ENCODE results near the gene DDC.
"Not testable (repeated sequence)": the region's sequence is repeated elsewhere in the genome, so short reads cannot be mapped to it uniquely, and the experiment has no call there.

The DDC gene

DNA sequence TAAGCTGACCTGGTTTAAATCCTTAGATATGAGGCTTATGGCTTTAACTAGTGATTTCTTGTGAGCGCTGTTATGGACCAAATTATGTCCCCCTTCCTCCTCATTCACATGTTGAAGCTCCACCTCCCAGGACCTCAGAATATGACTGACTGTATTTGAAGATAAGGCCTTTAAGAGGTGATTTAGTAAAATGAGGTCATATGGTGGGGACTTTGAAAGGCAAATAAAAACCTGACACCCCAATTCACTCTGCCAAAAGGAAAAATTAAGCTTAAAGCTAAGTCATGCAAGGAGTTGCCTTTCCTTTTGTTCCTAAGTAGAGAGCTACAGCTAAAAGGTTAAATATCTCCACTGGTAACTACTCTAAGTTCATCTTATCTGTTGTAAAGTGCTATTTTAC is 78.7 kb downstream of the DDC start:
- no peak for DNase-seq (ENCODE audit: low read depth)

DNA sequence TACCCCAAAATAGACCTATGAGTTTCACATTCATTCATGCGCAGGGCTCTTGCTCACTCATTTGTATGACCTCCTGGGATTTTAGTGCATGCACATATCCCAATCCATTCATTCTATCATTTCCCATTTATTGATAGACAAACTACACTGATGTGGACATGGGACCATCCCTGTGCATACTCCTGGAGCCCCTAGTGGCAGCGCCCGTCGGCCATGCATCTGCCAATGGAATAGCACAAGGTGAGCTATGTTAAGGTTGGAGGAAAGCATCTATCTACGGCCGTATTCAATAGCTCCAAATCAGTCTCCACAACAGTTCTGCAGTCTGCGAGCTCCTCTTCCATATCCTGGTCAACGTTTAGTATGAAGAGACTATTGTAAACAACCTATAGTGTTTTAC is 83.3 kb downstream of the DDC start:
- DNase-seq (ENCODE audit: low read depth) = no peak

DNA sequence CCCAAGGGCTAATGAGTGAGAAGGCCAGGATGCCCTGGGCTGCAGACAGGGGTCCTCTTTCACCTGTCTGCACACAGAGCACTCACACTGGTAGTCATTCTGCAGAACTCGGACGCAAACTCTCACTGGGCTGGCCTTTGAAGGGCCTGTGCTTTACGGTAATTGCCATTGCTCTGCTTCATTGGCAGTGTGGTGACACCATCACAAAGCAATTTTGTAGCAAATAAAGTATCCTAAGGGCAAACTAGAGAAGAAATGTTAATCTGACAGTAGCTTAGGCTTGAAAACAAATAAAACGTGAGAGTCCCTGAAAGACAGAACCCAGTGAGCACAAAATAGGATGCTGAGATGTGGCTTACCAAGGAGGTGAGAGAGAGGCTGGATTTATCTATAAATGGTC is 84.4 kb downstream of the DDC start:
- DNase-seq (ENCODE audit: low read depth) = no peak

DNA sequence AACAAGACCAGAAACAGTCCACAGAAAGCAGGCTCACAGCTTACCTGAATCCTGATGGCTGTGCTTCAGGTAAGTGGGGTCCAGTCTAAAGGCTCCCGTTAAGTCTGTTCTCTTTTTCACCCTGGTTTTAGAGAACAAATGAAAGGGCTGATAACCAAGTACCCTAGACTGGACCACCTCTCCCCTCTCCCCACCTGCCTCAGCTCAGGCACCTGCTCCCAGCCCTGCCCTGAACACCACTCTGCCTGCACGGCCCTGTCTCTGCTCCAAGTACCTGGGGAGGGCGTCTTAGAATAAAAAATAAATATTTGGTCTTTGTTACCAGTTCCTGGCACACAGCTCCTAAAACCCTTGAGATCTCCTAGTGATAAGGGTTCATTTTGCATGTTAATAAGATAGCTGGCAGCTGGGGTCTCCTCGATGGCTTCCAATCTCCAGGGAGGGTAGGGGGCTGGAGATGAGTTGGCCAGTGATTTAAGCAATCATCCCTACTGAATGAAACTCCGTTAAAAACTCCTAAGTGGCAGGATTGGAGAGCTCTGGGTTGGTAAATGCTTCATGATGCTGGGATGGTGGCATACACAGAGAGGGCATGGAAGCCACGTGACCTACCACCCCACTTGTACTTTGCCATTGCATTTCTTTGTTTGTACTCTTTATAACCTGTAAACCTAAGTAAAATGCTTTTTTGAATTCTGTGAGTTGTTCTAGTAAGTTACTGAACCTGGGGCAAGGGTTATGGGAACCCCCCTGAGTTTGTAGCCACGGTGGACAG is 85.3 kb downstream of the DDC start:
- no peak for DNase-seq (ENCODE audit: low read depth)

DNA sequence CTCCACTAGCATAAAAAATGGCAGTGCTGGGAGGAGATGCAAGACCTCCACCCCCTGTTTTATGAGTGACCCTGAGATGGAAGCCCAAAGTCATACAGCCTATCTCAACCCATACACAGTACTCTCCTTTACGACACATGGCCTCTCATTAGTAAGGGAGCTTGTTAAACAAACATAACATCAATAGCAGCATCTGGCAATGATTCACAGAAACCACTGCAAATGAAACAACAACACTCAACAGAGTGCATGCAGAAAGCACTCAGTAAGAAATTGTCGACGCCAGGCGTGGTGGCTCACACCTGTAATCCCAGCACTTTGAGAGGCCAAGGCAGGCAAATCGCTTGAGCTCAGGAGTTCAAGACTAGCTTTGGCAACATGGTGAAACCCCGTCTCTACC is 87.6 kb downstream of the DDC start:
- no peak for DNase-seq (ENCODE audit: low read depth)

DNA sequence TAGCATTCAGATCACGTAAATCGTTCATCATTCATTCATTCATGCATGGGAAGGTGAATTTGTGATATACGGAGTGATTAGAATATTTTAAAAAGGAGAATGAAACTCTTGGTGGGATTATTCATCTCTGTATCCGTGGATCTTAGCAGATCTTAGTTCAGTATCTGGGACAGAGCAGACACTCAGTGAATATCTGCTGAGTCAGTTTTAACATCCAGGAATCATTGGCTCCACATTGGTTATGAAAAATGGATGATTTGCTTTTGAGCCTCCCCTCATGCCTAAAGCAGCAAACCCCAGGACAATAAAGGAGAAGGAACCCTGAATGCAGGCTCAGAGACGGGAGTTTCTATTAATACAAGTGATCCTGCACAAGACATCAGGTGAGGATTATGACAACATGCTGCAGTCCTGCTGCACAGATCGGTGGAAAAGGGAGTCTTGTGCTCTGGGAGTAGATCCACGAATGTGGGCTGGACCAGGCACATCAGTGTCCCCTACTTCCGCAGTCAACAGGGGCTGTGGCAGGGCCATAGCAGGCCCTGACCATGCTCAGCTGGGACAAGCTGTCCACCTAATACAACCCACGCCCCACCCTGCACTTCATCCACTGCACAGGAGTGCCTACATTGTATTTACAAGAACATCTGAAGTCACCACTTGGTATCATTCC is 88.1 kb downstream of the DDC start:
- no peak for DNase-seq (ENCODE audit: low read depth)

DNA sequence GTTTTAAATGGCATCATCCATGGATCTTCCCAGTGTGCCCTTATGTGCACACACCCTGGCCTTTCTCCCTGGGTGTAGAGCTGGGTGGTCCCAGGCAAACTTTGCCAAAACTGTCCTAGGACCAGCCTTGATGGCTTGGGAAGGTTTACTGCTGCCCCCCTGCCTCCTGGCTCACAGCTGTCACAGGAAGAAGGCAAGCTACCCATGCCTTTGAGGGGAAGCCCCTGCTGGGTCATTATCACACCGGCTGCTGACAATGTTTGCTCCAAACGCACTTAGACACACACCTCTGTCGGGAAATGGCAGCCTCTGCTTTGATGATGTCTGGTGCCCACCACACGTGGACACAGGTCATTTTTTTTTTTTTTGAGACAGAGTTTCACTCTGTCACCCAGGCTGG is 89.9 kb downstream of the DDC start:
- no peak for DNase-seq (ENCODE audit: low read depth)

DNA sequence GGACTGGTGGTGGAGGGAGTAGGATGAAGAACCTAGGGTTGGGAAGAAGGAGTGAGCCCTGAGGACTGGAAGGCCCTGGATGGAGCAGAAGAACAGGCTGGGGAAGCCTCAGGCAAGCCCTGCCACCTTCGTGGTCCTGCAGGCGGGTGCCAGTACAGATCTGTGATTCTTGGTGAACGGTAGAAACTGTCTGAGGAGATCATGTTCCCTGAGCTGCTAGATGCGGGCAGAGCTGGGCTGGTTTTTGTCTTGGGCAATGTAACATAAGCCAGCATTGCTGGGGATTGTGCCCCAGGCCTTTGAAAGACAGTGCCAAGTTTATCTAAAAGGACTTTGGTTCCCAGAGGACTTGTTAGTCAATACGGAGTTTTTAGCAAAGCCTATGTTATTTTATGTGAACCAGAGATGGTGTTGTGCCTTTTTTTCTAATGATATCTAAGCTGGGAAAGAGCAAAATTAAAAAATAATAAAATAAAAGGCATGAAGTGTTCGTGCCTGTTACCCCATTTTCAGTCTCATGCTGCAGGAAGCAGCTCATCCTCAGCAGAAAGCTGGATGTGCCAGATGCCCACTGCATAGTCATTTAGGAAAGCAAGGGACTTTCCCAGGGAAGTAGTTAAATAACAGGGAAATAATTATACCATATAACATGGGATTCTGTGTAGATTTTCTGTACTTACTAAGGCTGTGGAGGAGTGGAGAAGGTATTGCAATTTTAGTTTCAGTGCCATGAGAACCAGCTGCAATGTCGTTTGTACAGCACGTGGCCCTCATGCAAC is 90.6 kb downstream of the DDC start:
- DNase-seq (ENCODE audit: low read depth) = no peak

DNA sequence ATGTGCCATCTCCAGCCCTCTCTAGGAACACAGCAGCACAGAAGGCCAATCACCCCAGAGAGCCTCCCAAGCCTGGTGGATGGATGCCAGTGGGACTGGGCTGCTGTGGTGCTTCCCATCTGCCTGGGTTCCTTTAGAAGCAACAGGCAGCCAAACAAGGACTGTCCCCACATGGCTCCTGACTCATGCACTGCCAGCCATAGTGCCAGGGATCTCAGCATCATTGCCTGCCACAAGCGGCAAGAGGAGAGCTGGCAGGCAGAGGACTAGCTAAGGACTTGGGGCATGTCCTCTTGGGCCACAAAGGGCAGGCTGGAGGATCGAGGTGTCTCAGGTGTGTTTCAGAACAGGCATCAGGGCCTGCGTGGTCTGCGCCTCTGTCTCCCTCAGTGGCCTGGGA is 91.7 kb downstream of the DDC start:
- DNase-seq (ENCODE audit: low read depth) = no peak

DNA sequence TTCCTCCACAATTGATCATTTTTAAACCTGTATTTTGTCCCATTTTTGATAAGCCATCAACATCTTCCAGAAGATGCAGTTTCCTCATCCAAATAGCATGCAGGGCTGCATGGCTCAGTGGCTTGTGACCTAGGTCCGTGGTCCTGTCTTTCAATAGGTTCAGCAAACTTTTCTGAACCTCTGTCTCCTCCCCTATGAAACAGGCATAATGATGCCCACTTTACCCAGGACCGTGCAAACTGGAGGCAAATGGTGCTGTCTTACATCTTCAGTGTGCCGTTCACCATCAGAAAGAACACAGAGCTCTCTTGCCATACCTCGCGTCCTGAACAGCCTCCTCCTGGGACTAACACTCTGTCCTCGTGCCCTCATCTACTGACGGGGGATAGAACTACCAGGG is 92.8 kb downstream of the DDC start:
- DNase-seq (ENCODE audit: low read depth) = no peak

DNA sequence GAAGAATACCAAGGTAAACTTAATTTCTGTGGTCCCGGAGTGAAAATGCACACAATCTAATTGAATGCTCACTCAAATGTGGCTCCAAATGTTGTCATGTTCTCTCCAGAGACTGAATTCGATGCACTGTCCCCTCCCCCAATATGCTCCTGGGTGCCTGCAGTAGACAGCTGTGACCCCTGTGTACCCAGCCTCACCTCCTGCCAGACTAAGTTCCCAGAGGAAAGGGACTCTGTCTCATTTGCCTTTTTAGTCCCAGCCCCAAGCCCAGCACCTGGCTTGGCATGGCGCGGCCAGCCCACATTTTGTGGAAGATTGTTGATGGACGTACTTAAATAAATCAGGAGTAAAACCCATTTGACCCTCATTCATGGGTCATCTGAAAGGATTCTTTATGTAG is 93.2 kb downstream of the DDC start:
- no peak for DNase-seq (ENCODE audit: low read depth)

DNA sequence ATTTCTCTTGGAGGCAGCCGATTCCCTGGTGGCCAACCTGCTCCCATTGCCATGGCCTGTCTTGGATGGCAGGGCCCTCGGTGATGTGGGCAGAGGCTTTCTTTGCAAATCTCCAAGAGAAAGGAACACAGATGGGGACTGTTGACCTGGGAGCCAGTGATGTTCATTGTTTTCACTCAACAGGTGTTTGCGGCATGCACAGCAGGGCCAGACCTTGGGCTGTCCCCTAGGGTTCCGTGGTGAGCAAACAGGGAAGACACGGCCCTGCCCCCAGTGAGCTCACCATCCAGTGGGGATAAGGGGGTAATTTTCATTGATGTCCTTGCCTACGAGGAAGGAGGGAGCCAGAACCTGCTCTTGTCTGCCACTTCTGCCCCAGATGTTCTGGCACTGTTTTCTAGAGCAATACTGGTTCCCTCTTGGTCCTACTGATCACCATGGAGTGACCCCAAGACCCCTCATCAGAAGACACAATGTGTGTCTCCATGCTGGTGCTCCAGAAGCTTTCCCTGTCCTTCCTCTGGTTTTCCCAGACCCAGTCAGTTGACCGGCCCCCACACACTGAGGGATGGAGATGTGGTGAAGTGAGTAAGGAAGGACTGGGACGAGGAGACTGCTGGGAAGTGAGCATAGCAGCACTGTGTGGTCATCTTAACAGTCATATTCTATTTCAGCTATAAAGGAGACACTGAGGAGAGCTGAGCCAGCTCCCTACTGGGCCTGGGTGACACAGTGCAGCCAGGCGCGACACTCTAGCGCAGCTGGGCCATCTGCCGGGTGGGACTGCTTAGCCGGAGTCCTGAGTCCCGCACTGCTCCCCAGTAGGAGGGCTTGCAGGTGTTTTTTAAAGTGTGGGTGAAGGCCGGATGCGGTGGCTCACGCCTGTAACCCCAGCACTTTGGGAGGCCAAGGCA is 94.7 kb downstream of the DDC start:
- DNase-seq (ENCODE audit: low read depth) = no peak

DNA sequence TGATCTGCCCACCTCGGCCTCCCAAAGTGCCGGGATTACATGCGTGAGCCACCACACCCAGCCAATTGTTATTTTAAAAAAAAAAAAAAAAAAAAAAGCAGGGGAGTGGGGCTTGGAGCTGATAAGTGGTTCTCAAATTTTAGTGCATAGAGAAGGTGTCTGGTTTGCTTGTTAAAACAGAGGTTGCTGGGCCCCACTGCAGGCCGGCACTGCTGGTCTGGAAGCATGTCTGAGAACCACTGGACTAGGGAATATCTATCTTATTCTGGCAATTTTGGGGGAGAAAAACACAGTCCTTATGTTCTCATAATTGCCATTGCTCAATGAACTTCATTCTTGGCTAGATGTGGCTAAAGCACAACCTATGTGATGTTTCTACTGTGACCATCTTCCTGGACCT is 96.0 kb downstream of the DDC start:
- no peak for DNase-seq (ENCODE audit: low read depth)

DNA sequence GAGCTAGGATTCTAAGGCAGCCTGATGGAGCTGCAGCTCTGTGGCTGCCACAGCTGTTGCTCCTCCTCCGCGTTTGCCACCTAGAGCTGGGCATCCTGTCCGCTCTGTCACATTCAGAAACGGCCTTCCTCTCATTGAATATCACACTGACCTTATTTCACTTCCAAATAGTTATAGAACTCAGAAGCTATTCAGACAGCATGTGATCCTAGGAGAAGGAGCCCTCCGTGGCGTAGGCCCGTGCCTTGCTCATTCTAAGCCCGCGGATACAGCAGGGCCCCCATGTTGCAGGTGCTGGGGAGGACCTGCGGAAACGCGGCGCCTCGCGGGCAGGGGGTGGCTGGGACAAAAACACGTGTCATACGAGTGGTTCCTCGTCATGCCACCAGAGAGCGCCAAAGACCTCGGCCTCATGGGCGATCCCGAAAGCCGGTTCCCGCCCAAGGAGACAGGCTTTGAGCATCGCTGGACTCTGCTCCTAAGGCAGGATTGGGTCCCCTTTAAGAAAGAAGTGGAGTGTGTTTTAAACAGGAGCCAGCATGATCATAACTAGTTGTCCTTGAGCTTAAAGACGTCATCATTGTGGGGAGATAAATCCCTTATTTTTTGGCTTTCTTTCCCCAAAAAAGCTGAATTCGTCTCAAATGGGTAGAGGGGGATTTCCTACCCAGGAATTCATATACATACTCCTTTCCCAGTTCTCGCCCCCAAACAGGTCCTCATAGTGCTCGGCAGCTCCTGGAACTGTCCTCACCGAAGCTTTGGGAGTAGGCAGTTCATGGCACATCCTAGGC is 97.2 kb downstream of the DDC start:
- DNase-seq (ENCODE audit: low read depth) = peak; percentile 69

DNA sequence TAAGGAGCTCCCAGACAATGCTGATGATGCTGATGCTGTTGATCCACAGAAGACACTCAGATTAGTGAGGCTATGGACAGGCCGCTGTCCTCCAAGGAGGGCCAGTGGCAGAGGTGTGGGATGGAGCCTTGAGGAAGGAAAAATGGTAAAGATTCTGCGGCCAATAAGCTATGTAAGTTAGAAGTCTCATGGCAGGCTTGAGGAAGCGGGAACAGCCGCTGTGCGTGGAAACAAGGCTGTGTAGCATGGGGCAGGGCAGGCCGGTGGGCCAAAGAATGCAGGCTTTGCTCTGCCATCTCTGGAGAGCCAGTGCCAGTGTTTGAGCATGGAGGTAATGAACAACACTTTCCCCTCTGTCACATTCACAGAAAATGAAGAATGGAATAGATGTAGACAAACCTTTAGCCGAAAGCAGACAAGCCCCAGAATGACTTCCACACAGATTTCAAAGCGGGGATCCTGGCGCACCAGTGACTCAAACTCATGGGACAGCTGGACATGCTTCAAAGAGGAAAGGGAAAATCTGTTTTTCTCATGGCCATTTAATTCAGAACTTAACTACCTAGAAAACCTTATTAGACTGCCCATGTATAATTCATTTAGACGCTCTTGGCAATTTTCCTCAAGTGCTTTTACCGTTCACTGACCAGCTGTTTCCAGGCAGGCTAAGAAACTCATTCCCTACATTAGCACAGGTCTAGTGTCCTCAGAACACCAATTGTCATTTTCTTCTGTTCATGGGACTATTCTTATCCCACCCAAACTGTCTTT is 98.2 kb downstream of the DDC start:
- no peak for DNase-seq (ENCODE audit: low read depth)

DNA sequence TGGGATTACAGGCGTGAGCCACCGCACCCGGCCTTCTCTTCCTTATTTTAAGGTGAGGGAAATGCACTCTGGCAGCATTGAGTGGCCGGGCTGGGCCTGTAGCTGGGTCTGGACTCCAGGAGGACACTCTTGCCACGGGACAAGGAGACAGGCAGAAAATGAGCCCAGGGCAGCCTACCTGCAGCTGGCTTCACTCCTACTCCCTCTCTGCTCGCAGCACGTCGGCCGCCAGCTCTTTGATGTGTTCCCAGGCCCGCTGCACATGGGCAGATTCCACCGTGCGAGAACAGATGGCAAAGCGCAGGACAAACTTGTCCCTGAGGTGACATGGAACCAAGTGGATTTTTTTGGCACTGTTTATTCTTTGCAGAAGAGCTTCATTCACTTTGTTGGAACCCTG is 102.2 kb downstream of the DDC start:
- DNase-seq (ENCODE audit: low read depth) = no peak

DNA sequence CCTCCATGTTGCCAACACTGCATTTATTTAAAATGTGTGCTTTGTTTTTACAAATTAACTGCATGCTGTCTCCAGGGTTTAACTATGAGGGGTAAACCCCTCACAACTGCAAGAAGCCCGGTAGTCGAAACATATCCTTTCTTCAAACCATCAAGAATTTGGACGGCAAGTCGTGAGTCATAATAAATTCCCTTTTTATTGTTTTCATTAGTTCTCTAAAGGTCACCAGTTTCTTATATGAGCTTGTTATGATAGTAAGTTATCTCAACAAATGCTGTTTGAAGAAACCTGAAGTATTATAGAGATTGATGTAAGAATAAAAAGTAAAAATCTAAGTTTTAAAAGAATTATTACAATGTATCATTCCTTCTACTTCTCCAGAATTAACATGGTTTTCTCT is 102.8 kb downstream of the DDC start:
- DNase-seq (ENCODE audit: low read depth) = no peak

DNA sequence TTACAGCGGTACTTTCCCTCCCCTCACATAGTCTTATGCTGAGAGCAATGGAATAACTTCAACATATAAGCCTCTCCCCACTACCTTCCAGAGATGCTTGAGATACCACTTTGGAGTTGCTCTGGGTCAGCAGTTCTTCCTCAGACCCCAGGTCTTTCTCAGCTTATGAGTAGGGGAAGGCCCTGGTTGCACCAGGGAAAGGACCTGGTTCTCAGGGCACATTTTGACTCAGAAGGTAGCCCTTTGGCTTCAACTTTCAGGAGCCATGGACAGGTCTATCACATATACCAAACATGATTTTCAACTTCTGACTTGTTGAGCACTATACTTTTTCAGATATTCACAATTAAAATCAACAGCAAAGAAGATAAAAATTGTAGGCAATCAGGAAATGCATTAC is 103.5 kb downstream of the DDC start:
- no peak for DNase-seq (ENCODE audit: low read depth)

DNA sequence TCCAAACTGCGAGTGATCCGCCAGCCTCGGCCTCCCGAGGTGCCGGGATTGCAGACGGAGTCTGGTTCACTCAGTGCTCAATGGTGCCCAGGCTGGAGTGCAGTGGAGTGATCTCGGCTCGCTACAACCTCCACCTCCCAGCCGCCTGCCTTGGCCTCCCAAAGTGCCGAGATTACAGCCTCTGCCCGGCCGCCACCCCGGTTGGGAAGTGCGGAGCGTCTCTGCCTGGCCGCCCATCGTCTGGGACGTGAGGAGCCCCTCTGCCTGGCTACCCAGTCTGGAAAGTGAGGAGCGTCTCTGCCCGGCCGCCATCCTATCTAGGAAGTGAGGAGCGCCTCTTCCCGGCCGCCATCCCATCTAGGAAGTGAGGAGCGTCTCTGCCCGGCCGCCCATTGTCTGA is 106.0 kb downstream of the DDC start:
- DNase-seq (ENCODE audit: low read depth) = not testable (repeated sequence)

DNA sequence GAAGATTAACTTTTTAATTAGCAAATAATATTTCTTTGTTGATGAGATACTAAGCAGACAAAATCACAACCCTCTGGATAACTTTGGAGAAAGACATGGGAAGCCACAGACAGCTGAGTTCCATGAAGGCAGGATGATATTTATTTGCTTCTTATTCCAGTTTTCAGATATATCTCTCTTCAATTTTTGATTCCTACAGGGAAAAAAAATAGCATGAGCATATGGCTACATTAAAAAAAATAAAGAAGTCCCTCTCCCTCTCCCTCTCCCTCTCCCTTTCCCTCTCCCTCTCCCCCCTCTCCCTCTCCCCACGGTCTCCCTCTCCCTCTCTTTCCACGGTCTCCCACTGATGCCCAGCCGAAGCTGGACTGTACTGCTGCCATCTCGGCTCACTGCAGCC is 106.6 kb downstream of the DDC start:
- DNase-seq (ENCODE audit: low read depth) = not testable (repeated sequence)

Measured in fibroblast of the conjunctiva (primary cell).